Transverse colon (tissue), 4 donors: ENCODE data around the gene CHD6. TPM values are rescaled to one million over a fixed set of nuclear protein-coding genes. Genes with fewer than 3 reads are reported as not detected.

ENCODE experiments used
- DNase-seq: peaks from one replicate; pipeline ENCODE4 v3.0.0-alpha.2; 2019
- H3K27ac ChIP-seq, 4 donors: fragments of 200-600 bp; sonication (generic); 2 replicates each; pipeline ENCODE4 v1.5.1; 2016 to 2018; ENCODE audit warnings: inconsistent platforms in 4 of 4
- H3K27me3 ChIP-seq: fragments of 200-600 bp; sonication (generic); 2 replicates; pipeline ENCODE4 v1.5.1; 2017; ENCODE audit warnings: inconsistent platforms
- H3K36me3 ChIP-seq, 4 donors: fragments of 200-600 bp; sonication (generic); 2 replicates each; pipeline ENCODE4 v1.5.1; 2017 to 2019; ENCODE audit warnings: inconsistent platforms in 4 of 4
- H3K4me1 ChIP-seq, 4 donors: fragments of 200-600 bp; sonication (generic); 2 replicates each; pipeline ENCODE4 v1.5.1; 2017 to 2020; ENCODE audit warnings: inconsistent platforms in 4 of 4
- H3K4me3 ChIP-seq, 4 donors: fragments of 200-600 bp; sonication (generic); 1 replicate in 1 of 4; 2 replicates in 3 of 4; pipeline versions ENCODE4 v1.5.1 to v1.6.1; 2017 to 2019; ENCODE audit warnings: inconsistent platforms in 4 of 4
- H3K9me3 ChIP-seq, 2 donors: fragments of 200-600 bp; sonication (generic); 2 replicates each; pipeline ENCODE4 v1.5.1; 2017 to 2019; ENCODE audit warnings: inconsistent platforms in 2 of 2
- EP300 ChIP-seq: sonication (generic); formaldehyde crosslinking; IDR thresholded peaks from one replicate; pipeline ENCODE4 v1.6.1; 2017; ENCODE audit warnings: antibody characterized with exemption, low read depth
- POLR2A ChIP-seq: fragments of 450-650 bp; IDR thresholded peaks from one replicate; pipeline ENCODE4 v1.6.1; 2016; ENCODE audit warnings: antibody characterized with exemption, mild to moderate bottlenecking, moderate library complexity
- POLR2AphosphoS5 ChIP-seq, 3 donors: sonication (generic); formaldehyde crosslinking; IDR thresholded peaks; one replicate each; pipeline ENCODE4 v1.6.1; 2016; ENCODE audit warnings: antibody characterized with exemption in 3 of 3
- WGBS, 2 donors: methylation state at CpG; one replicate each; pipeline ENCODE4 v1.1.5; 2018; ENCODE audit warnings: low coverage in 1 of 2; 5-methylcytosine and 5-hydroxymethylcytosine counted together
- in situ Hi-C, 4 donors: fragments of 200-750 bp; cut with MboI; loops; one replicate each; pipeline versions ENCODE4 v1.15.0 to v1.15.1; 2017; ENCODE audit warnings: low sequenced_read_pairs in 3 of 4, low pct_ligation_motif_present in 1 of 4, low pct_unique_long_range_greater_than_20kb in 1 of 4
- intact Hi-C: fragments of 100-400 bp; cut with DNase I; formaldehyde crosslinking; loops from one replicate; pipeline ENCODE4 v1.15.1; 2023; ENCODE audit warnings: low total_unique reads
- total RNA-seq, 4 donors: library from RNA; depleted of rRNA; stranded (reverse); fragments of >200 nt; gene quantifications; one replicate each; pipeline ENCODE4 v1.1.0, GENCODE V29; 2016
- TF ChIP-seq, protein P1 (sequence below), 5 experiments: fragments of 200-600 bp in 3 of 5; fragments of 450-650 bp in 2 of 5; sonication (generic) in 3 of 5; IDR thresholded peaks; 1 replicate in 2 of 5; 2 replicates in 3 of 5; pipeline ENCODE4 v1.5.1; 2016 to 2017; ENCODE audit warnings: antibody characterized with exemption in 5 of 5, inconsistent platforms in 3 of 5, mild to moderate bottlenecking in 2 of 5, moderate library complexity in 1 of 5

CHD6 gene
- total RNA-seq, 4 donors from 2014 or later: 27.3 to 42.1 (median 27.9) TPM

- Histone ChIP-seq H3K4me1 (peaks cover 2 to 11% (median 6%) of the 10 kb centered on the region in 4 donors), H3K9me3 (no peaks in the 10 kb centered on the region), H3K36me3 (no peaks in the 10 kb centered on the region), H3K27ac (no peak overlapping the region), H3K27me3 (no peaks in the 10 kb centered on the region), H3K4me3 (no peak overlapping the region)
- intact Hi-C loops: no loop called here
- TF ChIP-seq POLR2A: no peak
- no peak for TF ChIP-seq EP300
- no peak for TF ChIP-seq POLR2AphosphoS5 (IDR thresholded peaks at IDR 0.05)
- TF ChIP-seq, protein P1, sequence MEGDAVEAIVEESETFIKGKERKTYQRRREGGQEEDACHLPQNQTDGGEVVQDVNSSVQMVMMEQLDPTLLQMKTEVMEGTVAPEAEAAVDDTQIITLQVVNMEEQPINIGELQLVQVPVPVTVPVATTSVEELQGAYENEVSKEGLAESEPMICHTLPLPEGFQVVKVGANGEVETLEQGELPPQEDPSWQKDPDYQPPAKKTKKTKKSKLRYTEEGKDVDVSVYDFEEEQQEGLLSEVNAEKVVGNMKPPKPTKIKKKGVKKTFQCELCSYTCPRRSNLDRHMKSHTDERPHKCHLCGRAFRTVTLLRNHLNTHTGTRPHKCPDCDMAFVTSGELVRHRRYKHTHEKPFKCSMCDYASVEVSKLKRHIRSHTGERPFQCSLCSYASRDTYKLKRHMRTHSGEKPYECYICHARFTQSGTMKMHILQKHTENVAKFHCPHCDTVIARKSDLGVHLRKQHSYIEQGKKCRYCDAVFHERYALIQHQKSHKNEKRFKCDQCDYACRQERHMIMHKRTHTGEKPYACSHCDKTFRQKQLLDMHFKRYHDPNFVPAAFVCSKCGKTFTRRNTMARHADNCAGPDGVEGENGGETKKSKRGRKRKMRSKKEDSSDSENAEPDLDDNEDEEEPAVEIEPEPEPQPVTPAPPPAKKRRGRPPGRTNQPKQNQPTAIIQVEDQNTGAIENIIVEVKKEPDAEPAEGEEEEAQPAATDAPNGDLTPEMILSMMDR (IDR thresholded peaks at IDR 0.05): no peak
- in situ Hi-C loops: no loop called here
- no peak for DNase-seq
- 57% methylated on average over 2 of the region's 2 CpGs; no CpG with 5 or more reads in 1 of the 2 donors for WGBS, 2 donors
Observed at GRCh38 chr20:41621971-41622370, 3.8 kb upstream of the CHD6 start.

- no peak overlapping the region for H3K4me3 ChIP-seq
- H3K36me3 ChIP-seq: no peaks in the 10 kb centered on the region
- 71% methylated on average over 1 of the region's 1 CpG; no CpG with 5 or more reads in 1 of the 2 donors for WGBS, 2 donors
- intact Hi-C loops: no loop called here
- in situ Hi-C loops: no loop called here
- DNase-seq: no peak
- TF ChIP-seq POLR2A: no peak
- TF ChIP-seq EP300: no peak
- H3K4me1 ChIP-seq: peaks cover 8 to 17% (median 10%) of the 10 kb centered on the region in 4 donors
- no peaks in the 10 kb centered on the region for H3K27me3 ChIP-seq
- H3K27ac ChIP-seq: no peak overlapping the region
- no peaks in the 10 kb centered on the region for H3K9me3 ChIP-seq
Observed at GRCh38 chr20:41621421-41621820, 3.2 kb upstream of the CHD6 start.

DNA sequence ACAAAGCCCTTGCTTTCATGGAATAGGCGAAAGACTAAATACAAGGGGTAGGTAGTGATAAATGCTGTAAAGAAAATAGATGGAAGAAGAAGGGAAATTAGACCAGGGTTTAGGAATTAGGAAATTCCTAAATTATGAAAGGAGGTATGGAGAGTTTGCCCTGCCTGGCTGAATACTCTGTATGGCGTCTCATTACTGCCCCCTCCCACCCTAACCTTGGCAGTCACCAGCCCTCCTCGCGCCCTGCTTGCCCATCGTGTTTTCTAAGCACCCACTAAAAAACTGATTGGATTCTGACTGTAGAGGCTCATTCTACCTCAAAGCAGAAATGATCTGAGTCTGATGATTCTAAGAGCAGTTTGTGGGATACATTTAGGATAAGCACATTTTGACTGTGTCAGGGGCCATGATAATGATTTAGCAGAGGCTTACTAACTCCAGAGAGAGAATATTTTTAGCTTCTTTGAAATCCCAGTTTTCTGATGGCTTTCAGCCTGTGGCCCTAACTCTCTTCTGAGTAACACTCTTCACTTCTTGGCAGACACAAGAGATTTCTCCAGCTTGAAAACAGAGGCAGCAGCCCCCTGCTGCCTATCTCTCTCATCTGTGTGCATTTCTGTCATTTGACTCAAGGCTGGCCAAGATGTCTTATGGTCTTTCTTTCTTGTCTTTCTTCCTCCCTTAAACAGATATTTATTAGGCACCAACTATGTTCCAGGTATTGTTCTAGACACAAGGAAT lies 1.4 kb upstream of the CHD6 start:
- H3K9me3 ChIP-seq: no peaks in the 10 kb centered on the region
- H3K27me3 ChIP-seq: no peaks in the 10 kb centered on the region
- peak overlapping the region in 3 of 4 donors; percentile 81 to 92 (median 91) for H3K27ac ChIP-seq
- TF ChIP-seq, protein P1 (IDR thresholded peaks at IDR 0.05): no peak
- no peak for TF ChIP-seq POLR2AphosphoS5 (IDR thresholded peaks at IDR 0.05)
- TF ChIP-seq EP300: no peak
- TF ChIP-seq POLR2A: no peak
- DNase-seq: no peak
- 66 to 80% methylated on average over 2 to 5 of the region's 5 CpGs for WGBS, 2 donors
- H3K4me3 ChIP-seq: peak overlapping the region in 1 of 4 donors; percentile 91
- H3K36me3 ChIP-seq: no peaks in the 10 kb centered on the region
- intact Hi-C loops (no loop called here), in situ Hi-C loops (no loop called here)
- peaks cover 11 to 32% (median 19%) of the 10 kb centered on the region in 4 donors for H3K4me1 ChIP-seq

DNA sequence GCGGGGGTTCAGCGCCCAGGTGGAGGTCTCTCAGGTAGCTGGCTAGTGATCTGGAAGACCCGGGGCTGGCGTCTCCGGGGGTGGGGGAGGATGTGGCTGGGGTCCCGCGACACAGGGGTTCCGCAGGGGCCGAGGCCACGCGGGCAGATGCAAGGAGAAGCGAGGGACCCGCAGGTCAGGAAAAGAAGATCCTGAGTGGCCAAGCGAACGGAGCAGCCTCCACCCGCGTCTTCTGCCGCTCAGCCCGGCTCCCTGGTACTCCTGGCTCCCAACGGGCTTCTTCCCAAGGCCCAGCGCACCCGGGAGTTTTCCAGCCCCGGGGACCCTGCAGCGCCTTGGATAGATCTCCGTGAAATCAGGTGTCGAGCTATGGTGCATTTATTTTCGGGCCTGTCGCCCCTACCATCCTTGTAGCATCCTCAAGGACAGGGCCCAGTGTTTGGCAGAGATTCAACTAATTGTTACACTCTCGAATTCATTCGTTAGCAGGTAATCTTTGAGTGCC lies 682 bp upstream of the CHD6 start:
- H3K36me3 ChIP-seq: no peaks in the 10 kb centered on the region
- no peaks in the 10 kb centered on the region for H3K27me3 ChIP-seq
- no peak for DNase-seq
- TF ChIP-seq POLR2A: no peak
- TF ChIP-seq, protein P1 (IDR thresholded peaks at IDR 0.05): no peak
- no peak for TF ChIP-seq EP300
- no peak for TF ChIP-seq POLR2AphosphoS5 (IDR thresholded peaks at IDR 0.05)
- peak overlapping the region; percentile 81 to 94 (median 92) for H3K27ac ChIP-seq
- no peaks in the 10 kb centered on the region for H3K9me3 ChIP-seq
- in situ Hi-C loops: no loop called here
- H3K4me1 ChIP-seq: peaks cover 11 to 38% (median 19%) of the 10 kb centered on the region in 4 donors
- intact Hi-C loops: no loop called here
- 4% methylated on average over 25 of the region's 30 CpGs; no CpG with 5 or more reads in 1 of the 2 donors for WGBS, 2 donors
- H3K4me3 ChIP-seq: peak overlapping the region; percentile 86 to 100 (median 92)
